Measurements from ENCODE around the gene DTD2. TPM values are rescaled to one million over a fixed set of nuclear protein-coding genes. Genes with fewer than 3 reads are reported as not detected.

The DTD2 gene
- total RNA-seq, 1 experiment from 2014 or later, result 14.8 TPM

- H3K9me3 ChIP-seq (ENCODE audit: control insufficient read depth, low read depth, low read length), result no peaks in the 10 kb centered on the region
- H4K5ac ChIP-seq (ENCODE audit: insufficient read length, low read depth, low read length), result no peak overlapping the region
- TF ChIP-seq CTCF (conservative IDR thresholded peaks at IDR 0.05), result no peak
- no peak overlapping the region for H3K27ac ChIP-seq (ENCODE audit: insufficient read length, low read depth, low read length)
- no peaks in the 10 kb centered on the region for H4K20me1 ChIP-seq (ENCODE audit: control insufficient read depth, insufficient read depth, insufficient read length)
- no peak overlapping the region for H4K91ac ChIP-seq (ENCODE audit: insufficient read length, low read depth, low read length)
- no peak overlapping the region for H2AK5ac ChIP-seq (ENCODE audit: insufficient read length, low read length)
- no peak overlapping the region for H2BK5ac ChIP-seq (ENCODE audit: insufficient read length, low read length)
- no peaks in the 10 kb centered on the region for H3K4me1 Mint-ChIP-seq
- H2AFZ ChIP-seq (ENCODE audit: low read length), result no peak overlapping the region
- no peak overlapping the region for H2BK15ac ChIP-seq (ENCODE audit: low read depth, low read length)
- no peak overlapping the region for H3K9ac ChIP-seq (ENCODE audit: extremely low read depth, insufficient read length, low read length)
- no peak overlapping the region; a peak in 1 of 7 replicates for H3K27ac Mint-ChIP-seq
- H3K4ac ChIP-seq (ENCODE audit: low read depth, low read length), result no peak overlapping the region
- H3K14ac ChIP-seq (ENCODE audit: insufficient read depth, low read length), result no peak overlapping the region
- H3K4me2 ChIP-seq (ENCODE audit: insufficient read depth, insufficient read length, low read length), result no peak overlapping the region
- H3T11ph ChIP-seq (ENCODE audit: low read length), result no peak overlapping the region
- no peaks in the 10 kb centered on the region for H3K23me2 ChIP-seq (ENCODE audit: insufficient read length, low read depth, low read length, poor library complexity, severe bottlenecking)
- no peaks in the 10 kb centered on the region for H3K27me3 ChIP-seq (ENCODE audit: insufficient read depth, low read length)
- H3K79me1 ChIP-seq (ENCODE audit: insufficient read depth, low read depth, low read length, poor library complexity, severe bottlenecking), result no peaks in the 10 kb centered on the region
- no CpG with 5 or more reads among the region's 1 CpG for WGBS (ENCODE audit: extremely low coverage, insufficient read length, low lambda C conversion rate)
- H3K79me2 ChIP-seq (ENCODE audit: insufficient read depth, low read length), result no peaks in the 10 kb centered on the region
- H3K23ac ChIP-seq (ENCODE audit: insufficient read length, low read depth, low read length), result no peak overlapping the region
- no peak overlapping the region for H2BK12ac ChIP-seq (ENCODE audit: insufficient read length, low read depth, low read length)
- H2BK120ac ChIP-seq (ENCODE audit: low read depth, low read length, poor library complexity, severe bottlenecking), result no peak overlapping the region
- H3K56ac ChIP-seq (ENCODE audit: insufficient read length, low read depth, low read length), result no peak overlapping the region
- H3K36me3 Mint-ChIP-seq (ENCODE audit: insufficient read depth in 1 of 3, low read depth in 3 of 3), result peaks cover 4 to 18% (median 8%) of the 10 kb centered on the region in 3 experiments
- no peak overlapping the region for H3K18ac ChIP-seq (ENCODE audit: insufficient read length, low read depth, low read length)
- no peaks in the 10 kb centered on the region for H3K9me3 Mint-ChIP-seq
- no peaks in the 10 kb centered on the region for H3K27me3 Mint-ChIP-seq (ENCODE audit: low read depth)
- no peak overlapping the region for H2BK20ac ChIP-seq (ENCODE audit: low read depth, low read length, poor library complexity, severe bottlenecking)
- H4K8ac ChIP-seq (replicated peaks; ENCODE audit: insufficient read length, low read depth, low read length), result no peak overlapping the region
- no peak for DNase-seq
- no peaks in the 10 kb centered on the region for H3K4me1 ChIP-seq (ENCODE audit: insufficient read depth, low read length)
- H3K4me3 Mint-ChIP-seq, result no peak overlapping the region
Observed at GRCh38 chr14:31445703-31446102, 11.6 kb downstream of the DTD2 start.

Measured in H9 (cell line).